NCI-H774 (cell line): ENCODE measurements around the gene ASTN2.
A peak's percentile ranks its signal among the peaks of the same experiment; 100 is the strongest.

Source experiments
- DNase-seq: peaks from one replicate; lab custom pipeline; 2025; lab: John Stamatoyannopoulos, UW

ASTN2 gene

GRCh38 chr9:116749772-116750171 is 665.1 kb downstream of the ASTN2 start:
- DNase-seq: no peak

- no peak for DNase-seq
Measured at GRCh38 chr9:116749176-116749575, 665.7 kb downstream of the ASTN2 start.

GRCh38 chr9:116741742-116742141 is 673.1 kb downstream of the ASTN2 start:
- no peak for DNase-seq

- no peak for DNase-seq
Measured at GRCh38 chr9:116741086-116741740, 673.6 kb downstream of the ASTN2 start.

- DNase-seq: peak; percentile 77
Measured at GRCh38 chr9:116737152-116737546, 677.7 kb downstream of the ASTN2 start.

- no peak for DNase-seq
Measured at GRCh38 chr9:116736399-116737151, 678.3 kb downstream of the ASTN2 start.

GRCh38 chr9:116733010-116733641 is 681.7 kb downstream of the ASTN2 start:
- DNase-seq: no peak

GRCh38 chr9:116726602-116727001 is 688.3 kb downstream of the ASTN2 start:
- no peak for DNase-seq

GRCh38 chr9:116724123-116724522 is 690.7 kb downstream of the ASTN2 start:
- DNase-seq: no peak

GRCh38 chr9:116721944-116722343 is 692.9 kb downstream of the ASTN2 start:
- DNase-seq: no peak

- no peak for DNase-seq
Measured at GRCh38 chr9:116721411-116721810, 693.4 kb downstream of the ASTN2 start.

GRCh38 chr9:116720111-116720510 is 694.7 kb downstream of the ASTN2 start:
- DNase-seq: no peak

- no peak for DNase-seq
Measured at GRCh38 chr9:116718111-116718510, 696.7 kb downstream of the ASTN2 start.

GRCh38 chr9:116717150-116717549 is 697.7 kb downstream of the ASTN2 start:
- no peak for DNase-seq

GRCh38 chr9:116716438-116716837 is 698.4 kb downstream of the ASTN2 start:
- no peak for DNase-seq

- no peak for DNase-seq
Measured at GRCh38 chr9:116715751-116716150, 699.1 kb downstream of the ASTN2 start.

- DNase-seq: no peak
Measured at GRCh38 chr9:116713271-116713670, 701.6 kb downstream of the ASTN2 start.

- DNase-seq: no peak
Measured at GRCh38 chr9:116712781-116713180, 702.1 kb downstream of the ASTN2 start.

GRCh38 chr9:116706310-116707290 is 708.3 kb downstream of the ASTN2 start:
- no peak for DNase-seq

- no peak for DNase-seq
Measured at GRCh38 chr9:116705531-116705930, 709.3 kb downstream of the ASTN2 start.

GRCh38 chr9:116704470-116704869 is 710.4 kb downstream of the ASTN2 start:
- no peak for DNase-seq

- DNase-seq: no peak
Measured at GRCh38 chr9:116703634-116704033, 711.2 kb downstream of the ASTN2 start.
